ENCODE results near the gene ERVMER34-1.

- TF ChIP-seq CTCF (IDR thresholded peaks at IDR 0.05): no peak
- TF ChIP-seq EP300 (IDR thresholded peaks at IDR 0.05): no peak
- no peak for TF ChIP-seq POLR2A (IDR thresholded peaks at IDR 0.05; ENCODE audit: low read depth)
- TF ChIP-seq POLR2AphosphoS5 (IDR thresholded peaks at IDR 0.05): no peak
These were observed 9.0 kb upstream of the ERVMER34-1 start for GRCh38 chr4:52760256-52760655.
